HG03196 (cell line): ENCODE measurements around the gene CTNNBIP1.
"Not testable (repeated sequence)": the region's sequence is repeated elsewhere in the genome, so short reads cannot be mapped to it uniquely, and the experiment has no call there.

Experiments used
- ATAC-seq: cut with Tn5 transposase; IDR thresholded peaks from one replicate; pipeline ENCODE4 v1.9.1; 2021; ENCODE audit not compliant: unreplicated experiment

The CTNNBIP1 gene

DNA sequence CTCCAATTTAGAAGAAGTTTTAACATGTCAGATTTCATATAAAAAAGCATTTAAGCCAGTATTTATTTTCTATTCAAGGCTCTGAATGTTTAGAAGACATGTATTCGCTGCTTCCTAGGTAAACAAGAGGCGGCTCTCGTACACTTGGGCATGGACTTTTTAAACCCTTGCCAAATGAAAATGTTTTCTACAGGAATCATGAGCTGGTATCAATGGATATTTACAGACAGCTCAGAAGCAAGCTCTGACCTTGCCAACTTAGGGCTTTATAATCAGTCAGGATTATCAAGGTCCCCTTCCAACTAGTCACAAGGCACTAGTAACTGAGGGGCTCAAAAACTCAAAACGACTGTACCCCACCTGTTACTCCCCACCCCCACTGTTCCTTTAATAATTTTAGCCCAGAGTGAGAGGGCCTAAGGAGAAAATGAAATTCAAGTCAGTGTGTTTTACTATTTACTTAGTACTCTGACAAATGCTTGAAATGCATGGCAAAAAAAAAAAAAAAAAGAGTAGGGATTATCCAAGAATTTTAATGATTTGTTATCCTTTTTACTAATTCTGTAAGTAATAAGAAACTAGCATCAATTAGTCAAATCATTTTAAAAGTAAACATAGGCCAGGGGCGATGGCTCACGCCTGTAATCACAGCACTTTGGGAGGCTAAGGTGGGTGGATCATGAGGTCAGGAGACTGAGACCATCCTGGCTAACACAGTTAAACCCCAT, 98.7 kb downstream of the CTNNBIP1 start:
- no peak for ATAC-seq

GRCh38 chr1:9809100-9809510, 101.0 kb downstream of the CTNNBIP1 start:
- ATAC-seq, result no peak

GRCh38 chr1:9808459-9808858, 101.6 kb downstream of the CTNNBIP1 start:
- no peak for ATAC-seq

- no peak for ATAC-seq
These were observed 102.5 kb downstream of the CTNNBIP1 start for GRCh38 chr1:9807541-9807940.

DNA sequence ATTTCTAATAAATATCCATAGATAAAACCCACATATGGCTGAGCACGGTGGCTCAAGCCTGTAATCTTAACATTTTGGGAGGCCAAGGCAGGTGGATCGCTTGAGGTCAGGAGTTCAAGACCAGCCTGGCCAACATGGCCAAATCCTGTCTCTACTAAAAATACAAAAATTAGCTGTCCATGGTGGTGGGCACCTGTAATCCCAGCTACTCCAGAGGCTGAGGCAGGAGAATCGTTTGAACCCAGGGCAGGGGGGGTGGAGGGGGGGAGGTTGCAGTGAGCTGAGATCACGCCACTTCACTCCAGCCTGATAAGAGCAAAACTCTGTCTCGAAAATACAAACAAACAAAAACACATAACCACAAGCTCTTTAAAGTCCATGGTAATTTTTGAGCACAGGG, 104.1 kb downstream of the CTNNBIP1 start:
- not testable (repeated sequence) for ATAC-seq

DNA sequence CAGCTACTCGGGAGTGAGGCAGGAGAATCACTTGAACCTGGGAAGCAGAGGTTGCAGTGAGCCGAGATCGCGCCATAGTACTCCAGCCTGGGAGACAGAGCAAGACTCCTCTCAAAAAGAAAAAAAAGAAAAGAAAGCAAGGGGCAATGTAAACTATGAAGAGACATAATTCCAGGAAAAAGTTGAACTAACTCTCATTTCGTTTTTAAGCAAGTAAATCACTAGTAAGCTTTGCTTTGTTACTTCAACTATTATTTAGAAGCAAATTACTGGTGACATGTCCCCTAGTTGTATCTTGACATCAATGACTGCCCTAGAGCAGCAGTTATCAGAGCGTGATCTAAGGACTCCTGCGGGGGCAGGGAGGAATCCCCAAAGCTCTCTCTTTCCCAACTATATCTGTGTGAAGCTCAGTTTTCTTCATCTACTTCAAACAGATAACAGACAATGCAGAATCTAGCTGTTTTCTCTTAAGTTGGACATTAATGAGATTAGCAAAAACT, 105.0 kb downstream of the CTNNBIP1 start:
- ATAC-seq, result no peak

GRCh38 chr1:9803003-9803918, 106.8 kb downstream of the CTNNBIP1 start:
- ATAC-seq, result not testable (repeated sequence)

GRCh38 chr1:9801909-9802308, 108.2 kb downstream of the CTNNBIP1 start:
- ATAC-seq, result no peak
